GM12875 (cell line): Measurements from ENCODE around the gene ERC2.

Experiments
- H3K4me3 ChIP-seq: one replicate; pipeline ENCODE4 v1.5.1; 2011; ENCODE audit warnings: low read depth, low read length, control low read depth
- CTCF ChIP-seq: IDR thresholded peaks from 2 replicates; pipeline ENCODE4 v1.5.1; 2011; ENCODE audit warnings: low read depth, mild to moderate bottlenecking, control low read depth, inconsistent platforms, low read length, moderate library complexity, borderline replicate concordance; ENCODE audit not compliant: insufficient read depth

ERC2 gene

DNA sequence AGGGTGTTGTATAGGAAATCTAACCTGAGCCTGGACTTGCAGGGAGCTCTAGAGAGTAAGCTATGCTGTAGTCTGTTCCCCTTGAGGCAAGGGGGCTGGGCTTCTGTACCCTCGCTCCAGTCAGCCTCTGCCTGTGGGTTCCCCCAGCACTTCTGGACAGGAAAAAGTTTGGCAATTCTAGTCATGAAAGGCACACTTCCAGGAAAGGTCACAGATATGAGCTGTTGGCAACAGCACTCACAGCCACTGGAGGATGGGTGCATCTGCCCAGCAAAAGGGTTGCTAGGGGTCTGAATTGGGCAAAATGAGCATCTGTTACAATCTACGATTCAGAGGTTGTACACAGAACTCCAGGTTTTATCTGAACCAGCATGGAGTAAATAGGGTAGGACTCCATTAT lies 281.2 kb downstream of the ERC2 start:
- no peak for TF ChIP-seq CTCF

GRCh38 chr3:56185827-56186226 lies 282.4 kb downstream of the ERC2 start:
- TF ChIP-seq CTCF: no peak
- no peak overlapping the region for H3K4me3 ChIP-seq

More for the DNA sequence above, 281.2 kb downstream of the ERC2 start:
- no peak overlapping the region for H3K4me3 ChIP-seq

- TF ChIP-seq CTCF: no peak
Observed at GRCh38 chr3:56183529-56183928, 284.7 kb downstream of the ERC2 start.

DNA sequence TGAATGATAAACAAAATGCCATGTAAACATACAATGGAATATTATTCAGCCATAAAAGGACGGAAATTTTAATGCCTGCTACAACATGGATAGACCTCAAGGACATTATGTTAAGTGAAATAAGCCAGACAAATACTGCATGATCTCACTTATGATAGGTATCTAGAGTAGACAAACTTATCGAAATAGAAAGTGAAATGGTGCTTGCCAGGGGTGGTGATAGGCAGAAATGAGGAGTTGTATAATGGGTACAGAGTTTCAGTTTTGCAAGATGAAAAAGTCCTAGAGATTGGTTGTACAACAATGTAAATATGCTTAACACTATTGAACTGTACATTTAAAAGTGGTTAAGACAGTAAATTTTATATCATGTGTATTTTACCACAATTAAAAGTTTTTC lies 287.8 kb downstream of the ERC2 start:
- no peak overlapping the region for H3K4me3 ChIP-seq
- TF ChIP-seq CTCF: no peak

More at GRCh38 chr3:56183529-56183928, 284.7 kb downstream of the ERC2 start:
- H3K4me3 ChIP-seq: no peak overlapping the region

- TF ChIP-seq CTCF: no peak
- H3K4me3 ChIP-seq: no peak overlapping the region
Observed at GRCh38 chr3:56173601-56174000, 294.7 kb downstream of the ERC2 start.

DNA sequence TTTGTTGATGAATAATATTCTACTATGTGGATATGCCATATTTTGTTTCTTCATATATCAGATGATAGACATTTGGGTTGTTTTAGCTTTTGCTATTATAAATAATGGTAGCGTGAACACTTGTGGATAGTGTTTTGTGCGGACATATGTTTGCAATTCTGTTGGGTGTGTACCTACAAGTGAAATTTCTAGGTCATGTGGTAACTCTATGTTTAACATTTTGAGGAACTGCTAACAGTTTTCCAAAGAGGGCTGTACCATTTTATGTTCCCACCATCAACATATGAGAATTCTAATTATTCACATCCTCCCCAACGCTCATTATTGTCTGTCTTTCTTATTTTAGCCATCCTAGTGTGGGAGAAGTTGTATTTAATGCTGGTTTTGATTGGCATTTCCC lies 303.8 kb downstream of the ERC2 start:
- no peak for TF ChIP-seq CTCF
- no peak overlapping the region for H3K4me3 ChIP-seq

- no peak overlapping the region for H3K4me3 ChIP-seq
- TF ChIP-seq CTCF: no peak
Observed at GRCh38 chr3:56157693-56158362, 310.4 kb downstream of the ERC2 start.
